NCI-H2196 (cell line): ENCODE results near the gene SCARB2.
"Not testable (repeated sequence)": the region's sequence is repeated elsewhere in the genome, so short reads cannot be mapped to it uniquely, and the experiment has no call there.

Source experiments
- DNase-seq: peaks from one replicate; lab custom pipeline; 2025; ENCODE audit not compliant: unreplicated experiment; lab: John Stamatoyannopoulos, UW

SCARB2 gene

DNA sequence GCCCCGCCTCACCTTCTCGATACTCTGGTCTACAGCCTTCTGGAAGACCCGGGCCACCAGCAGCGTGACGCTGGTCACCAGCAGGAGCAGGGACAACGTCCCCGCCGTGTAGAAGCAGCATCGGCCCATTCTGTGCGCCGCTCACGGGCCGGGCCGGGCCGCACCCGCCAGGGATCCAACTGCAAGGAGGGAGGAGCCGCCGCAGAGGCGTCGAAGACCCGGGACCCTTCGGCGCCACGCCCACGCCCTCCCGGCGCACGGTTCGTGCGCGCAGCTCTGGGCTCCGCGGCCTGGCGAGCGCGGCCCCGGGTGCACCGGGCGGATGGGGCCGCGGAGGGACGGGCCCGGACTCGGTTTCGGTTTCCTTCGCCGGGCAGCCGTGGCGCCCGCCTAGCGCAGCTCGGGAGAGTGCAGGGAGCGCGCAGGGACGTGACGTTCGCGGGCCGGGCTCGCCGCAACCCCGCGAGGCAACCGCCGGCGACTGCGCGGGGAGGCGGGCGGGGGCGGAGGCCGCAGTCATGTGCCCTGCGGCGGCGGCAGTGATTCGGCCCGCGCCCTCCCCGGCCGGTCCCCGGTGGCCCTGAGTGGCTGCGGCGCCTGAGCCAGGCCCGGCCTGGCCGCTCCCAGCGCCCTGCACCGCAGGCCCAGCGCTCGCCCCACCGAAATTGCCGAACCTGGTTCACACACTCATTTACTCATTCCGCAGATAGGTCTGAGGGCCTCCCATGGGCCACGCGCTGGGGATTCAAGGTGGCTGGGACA is at the start of gene SCARB2:
TSS of gene SCARB2 (minus strand) at position 410 of the 762 bp plus-strand sequence. CDS start at position 129, 281 bp downstream.
- peak; percentile 74 for DNase-seq

- no peak for DNase-seq
Measured at GRCh38 chr4:76260571-76260970, 46.9 kb upstream of the SCARB2 start.

DNA sequence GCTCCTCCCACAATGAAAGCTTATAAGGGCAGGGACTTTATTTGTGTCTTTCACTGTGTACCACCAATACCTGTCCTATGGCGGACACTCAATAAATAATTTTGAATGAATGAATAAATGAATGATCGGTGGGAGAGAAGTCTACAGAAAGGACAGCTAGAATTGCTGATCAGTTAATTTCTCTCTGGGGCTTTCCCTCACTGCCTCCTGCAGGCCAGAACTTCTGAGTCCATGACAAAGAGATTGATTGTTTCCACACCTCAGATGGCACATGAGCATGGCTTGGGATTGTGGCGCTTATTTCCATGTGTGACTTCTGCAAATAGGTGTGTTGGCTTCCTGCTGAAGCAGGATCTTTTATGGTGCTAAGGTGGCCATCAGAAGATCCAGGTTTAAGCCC is 44.2 kb upstream of the SCARB2 start:
- DNase-seq = no peak

- no peak for DNase-seq
Measured at GRCh38 chr4:76256968-76257367, 43.3 kb upstream of the SCARB2 start.

DNA sequence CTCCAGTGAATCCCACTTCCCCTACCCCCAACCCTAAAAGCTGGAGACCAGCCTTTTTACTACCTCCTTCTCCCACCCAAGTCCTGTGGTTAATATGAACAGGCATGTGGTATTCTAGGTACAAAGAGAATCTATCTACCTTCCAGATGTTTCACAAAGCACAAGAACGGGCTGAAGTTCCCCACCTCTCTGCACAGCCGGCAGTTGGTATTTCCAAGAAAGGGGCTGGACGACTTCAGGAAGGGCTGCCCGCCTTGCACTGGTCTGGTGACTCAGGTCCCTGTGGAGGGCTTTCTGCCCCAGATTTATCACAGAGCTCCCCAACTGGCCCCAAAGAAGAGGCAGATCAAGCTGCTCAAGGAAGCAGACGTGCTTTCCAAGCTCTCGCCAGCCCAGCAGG is 42.4 kb upstream of the SCARB2 start:
- no peak for DNase-seq

GRCh38 chr4:76253511-76253910 is 39.9 kb upstream of the SCARB2 start:
- DNase-seq = no peak

GRCh38 chr4:76252271-76252653 is 38.6 kb upstream of the SCARB2 start:
- DNase-seq = no peak

- peak; percentile 79 for DNase-seq
Measured at GRCh38 chr4:76251441-76252270, 38.0 kb upstream of the SCARB2 start, which contains the start of gene FAM47E. TSS of gene FAM47E (plus strand) at chr4:76251721. CDS start at chr4:76251747, 26 bp downstream.

DNA sequence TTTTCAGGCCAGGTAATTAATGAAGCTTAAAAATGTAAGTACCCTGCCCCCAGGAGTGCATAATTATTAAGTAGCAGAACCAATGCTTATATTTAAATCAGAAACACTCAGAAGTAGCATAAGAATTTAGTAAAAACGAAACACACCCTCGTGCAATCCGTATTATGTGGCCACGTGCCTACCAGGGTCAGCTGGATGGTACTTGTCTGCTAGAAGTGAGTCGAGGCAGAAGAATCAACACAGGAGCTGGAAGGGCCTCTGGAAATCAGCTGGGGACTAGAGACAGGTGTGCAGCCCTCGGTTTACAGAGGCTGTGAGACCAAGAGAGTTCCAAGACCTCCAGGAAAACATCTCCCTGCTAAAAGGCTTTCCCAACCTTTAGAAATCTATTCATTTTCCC is 37.3 kb upstream of the SCARB2 start:
- DNase-seq = no peak

DNA sequence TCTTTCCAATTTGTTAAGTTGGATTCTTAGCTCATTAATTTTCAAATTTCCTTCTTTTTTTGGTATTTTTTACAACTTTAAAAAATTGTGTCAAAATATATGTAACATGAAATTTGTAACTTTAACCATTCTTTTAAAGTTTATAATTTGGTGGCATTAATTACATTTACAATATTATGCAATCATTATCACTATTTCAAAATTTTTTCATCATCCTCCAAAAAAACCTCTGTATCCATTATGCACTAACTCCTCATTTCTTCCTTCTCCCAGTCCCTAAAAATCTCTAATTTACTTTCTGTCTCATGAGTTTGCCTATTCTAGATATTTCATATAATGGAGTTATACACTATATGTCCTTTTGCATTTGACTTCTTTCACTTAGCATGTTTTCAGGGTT is 33.2 kb upstream of the SCARB2 start:
- DNase-seq = no peak

GRCh38 chr4:76246025-76246424 is 32.4 kb upstream of the SCARB2 start:
- DNase-seq = no peak

DNA sequence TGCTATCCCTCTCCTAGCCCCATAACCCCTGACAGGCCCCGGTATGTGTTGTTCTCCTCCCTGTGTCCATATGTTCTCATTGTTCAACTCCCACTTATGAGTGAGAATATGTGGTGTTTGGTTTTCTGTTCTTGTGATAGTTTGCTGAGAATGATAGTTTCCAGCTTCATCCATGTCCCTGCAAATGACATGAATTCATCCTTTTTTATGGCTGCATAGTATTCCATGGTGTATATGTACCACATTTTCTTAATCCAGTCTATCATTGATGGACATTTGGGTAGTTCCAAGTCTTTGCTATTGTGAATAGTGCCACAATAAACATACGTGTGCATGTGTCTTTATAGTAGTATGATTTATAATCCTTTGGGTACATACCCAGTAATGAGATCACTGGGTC is 30.3 kb upstream of the SCARB2 start:
- DNase-seq = not testable (repeated sequence)

GRCh38 chr4:76240236-76240635 is 26.6 kb upstream of the SCARB2 start:
- DNase-seq = no peak

DNA sequence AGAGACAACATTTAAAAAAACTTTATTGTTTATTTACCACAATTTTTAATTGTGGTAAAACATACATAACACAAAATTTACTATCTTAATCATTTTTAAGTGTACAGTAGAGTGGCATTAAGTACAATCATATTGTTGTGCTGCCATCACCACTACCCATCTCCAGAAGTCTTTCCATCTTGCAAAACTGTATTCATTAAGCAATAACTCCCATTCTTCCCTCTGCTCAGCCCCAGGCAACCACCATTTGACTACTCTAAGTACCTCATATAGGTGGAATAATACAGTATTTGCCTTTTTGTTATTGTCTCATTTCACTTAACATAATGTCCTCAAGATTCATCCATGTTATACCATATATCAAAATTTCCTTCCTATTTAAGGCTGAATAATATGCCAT is 25.1 kb upstream of the SCARB2 start:
- DNase-seq = no peak

GRCh38 chr4:76238236-76238635 is 24.6 kb upstream of the SCARB2 start:
- no peak for DNase-seq

DNA sequence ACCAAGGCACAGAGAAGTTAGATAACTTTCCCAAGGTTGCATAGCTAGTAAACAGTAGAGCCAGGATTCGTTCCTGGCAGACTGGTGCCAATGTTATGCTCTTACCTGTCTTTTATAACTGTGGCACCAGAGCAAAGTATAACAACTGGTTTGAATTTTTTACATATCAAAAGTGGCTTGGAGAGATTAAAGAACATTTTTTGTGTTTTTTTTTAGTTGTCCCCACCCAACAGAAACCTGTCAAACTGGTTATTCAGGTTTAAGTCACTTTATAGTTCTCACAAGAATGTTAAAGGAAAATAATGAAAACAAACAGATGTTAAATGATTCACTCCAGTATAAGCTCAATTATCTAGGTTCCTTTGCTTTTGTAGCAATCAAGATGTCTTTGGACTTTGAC is 22.3 kb upstream of the SCARB2 start:
- peak; percentile 8 for DNase-seq

GRCh38 chr4:76235407-76235806 is 21.8 kb upstream of the SCARB2 start:
- DNase-seq = no peak

DNA sequence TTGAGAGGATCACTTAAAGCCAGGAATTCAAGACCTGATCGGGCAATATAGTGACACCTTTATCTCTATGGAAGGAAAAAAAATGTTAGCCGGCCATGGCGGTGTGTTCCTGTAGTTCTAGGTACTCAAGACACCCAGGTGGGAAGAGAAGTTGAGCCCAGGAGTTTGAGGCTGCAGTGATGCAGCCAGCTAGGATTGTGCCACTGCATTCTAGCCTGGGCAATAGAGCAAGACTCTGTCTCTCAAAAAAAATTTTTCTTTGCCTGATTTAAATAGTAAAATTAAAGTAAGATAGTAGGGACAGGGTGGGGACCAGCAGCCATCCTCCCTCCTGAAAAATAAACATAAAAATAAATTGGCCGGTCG is 21.0 kb upstream of the SCARB2 start:
- DNase-seq = no peak

GRCh38 chr4:76233967-76234678 is 20.5 kb upstream of the SCARB2 start:
- no peak for DNase-seq

DNA sequence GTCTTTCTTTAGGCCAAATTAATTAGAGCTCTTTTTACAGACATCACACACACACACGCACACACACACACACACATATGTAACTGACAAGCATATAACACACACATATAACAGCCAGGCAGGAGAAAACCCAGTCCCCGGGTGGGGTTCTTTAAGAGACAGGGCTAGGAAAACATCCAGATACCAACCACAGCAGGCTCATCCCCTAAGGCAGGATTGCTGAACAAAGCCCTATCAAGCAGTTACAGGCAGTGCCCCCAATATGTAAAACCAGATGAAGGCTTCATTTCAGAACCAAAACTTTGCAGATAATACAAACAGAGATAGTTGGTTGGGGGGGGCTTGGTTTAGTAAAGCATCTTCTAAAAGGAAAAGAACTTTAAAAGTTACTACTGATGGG is 19.9 kb upstream of the SCARB2 start:
- no peak for DNase-seq

DNA sequence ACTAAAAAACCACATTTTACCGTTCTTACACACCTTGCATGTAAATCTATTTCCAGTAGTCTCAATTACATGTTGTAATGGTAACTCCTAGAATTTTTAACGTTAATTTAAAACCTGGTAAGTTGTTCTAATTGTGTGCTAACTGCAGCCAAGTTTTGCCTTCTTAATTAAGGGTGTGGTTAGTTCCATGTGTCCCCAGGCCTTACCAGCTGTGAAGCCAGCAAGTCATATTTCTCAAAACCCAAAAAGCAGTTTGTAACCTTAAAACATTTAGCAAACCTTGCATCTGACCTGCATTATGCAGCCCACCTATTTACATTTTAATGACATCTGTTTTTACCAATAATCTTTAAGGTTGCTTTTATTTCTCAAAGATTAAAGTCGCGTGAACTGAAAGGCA is 19.5 kb upstream of the SCARB2 start:
- no peak for DNase-seq

- DNase-seq = no peak
Measured at GRCh38 chr4:76232681-76233080, 19.1 kb upstream of the SCARB2 start.
